GM23338 (cell line): ENCODE measurements around the gene SERPINE2. TPM values are rescaled to one million over a fixed set of nuclear protein-coding genes. Genes with fewer than 3 reads are reported as not detected.

Source experiments
- ATAC-seq: fragments of 200-7000 bp; cut with Tn5 transposase; 3 replicates; pipeline ENCODE4 v1.9.1; 2020
- DNase-seq: peaks from one replicate; pipeline ENCODE4 v3.0.0-alpha.2; 2015; ENCODE audit warnings: low spot score
- H2AFZ ChIP-seq: fragments of 200-600 bp; sonication (generic); 2 replicates; pipeline ENCODE4 v1.8.0; 2016; ENCODE audit warnings: antibody characterized with exemption, mild to moderate bottlenecking, moderate library complexity
- H3F3A ChIP-seq: fragments of 200-600 bp; sonication (generic); replicated peaks from 2 replicates; pipeline ENCODE4 v1.8.0; 2017; ENCODE audit warnings: antibody characterized with exemption, mixed run types, low read depth
- H3K27ac ChIP-seq: fragments of 200-600 bp; sonication (generic); 2 replicates; pipeline ENCODE4 v1.6.1; 2016; ENCODE audit warnings: low read depth
- H3K27me3 ChIP-seq: fragments of 200-600 bp; sonication (generic); 2 replicates; pipeline ENCODE4 v1.8.0; 2016; ENCODE audit warnings: mild to moderate bottlenecking, mixed run types, moderate library complexity; ENCODE audit not compliant: insufficient read depth
- H3K36me3 ChIP-seq: fragments of 200-600 bp; sonication (generic); 2 replicates; pipeline ENCODE4 v1.8.0; 2016; ENCODE audit warnings: mild to moderate bottlenecking; ENCODE audit not compliant: insufficient read depth
- H3K4me1 ChIP-seq: fragments of 200-600 bp; sonication (generic); 2 replicates; pipeline ENCODE4 v1.8.0; 2016; ENCODE audit warnings: mild to moderate bottlenecking, moderate library complexity; ENCODE audit not compliant: insufficient read depth
- H3K4me2 ChIP-seq: fragments of 200-600 bp; sonication (generic); 2 replicates; pipeline ENCODE4 v1.7.1; 2017; ENCODE audit warnings: mixed run types
- H3K4me3 ChIP-seq: fragments of 200-600 bp; sonication (generic); 2 replicates; pipeline ENCODE4 v1.6.1; 2016; ENCODE audit warnings: mixed run types
- H3K79me2 ChIP-seq: fragments of 200-600 bp; sonication (generic); replicated peaks from 2 replicates; pipeline ENCODE4 v1.8.0; 2017; ENCODE audit warnings: mild to moderate bottlenecking; ENCODE audit not compliant: insufficient read depth
- H3K9me2 ChIP-seq: fragments of 200-600 bp; sonication (generic); 2 replicates; pipeline ENCODE4 v1.8.0; 2017; ENCODE audit not compliant: insufficient read depth
- H4K20me1 ChIP-seq: fragments of 200-600 bp; sonication (generic); replicated peaks from 2 replicates; pipeline ENCODE4 v1.8.0; 2017; ENCODE audit warnings: mild to moderate bottlenecking; ENCODE audit not compliant: insufficient read depth
- H3K27ac Mint-ChIP-seq: 2 replicates; pipeline ENCODE4 v1.8.0; 2020; ENCODE audit warnings: inconsistent platforms, mild to moderate bottlenecking, moderate library complexity, mixed read lengths
- H3K27me3 Mint-ChIP-seq: 3 replicates; pipeline ENCODE4 v1.8.0; 2022; ENCODE audit warnings: low read depth, mild to moderate bottlenecking, moderate library complexity, mixed read lengths, inconsistent platforms; ENCODE audit not compliant: insufficient read depth, poor library complexity
- H3K36me3 Mint-ChIP-seq: 3 replicates; pipeline ENCODE4 v1.8.0; 2021; ENCODE audit warnings: low read depth, mild to moderate bottlenecking, inconsistent platforms, moderate library complexity, mixed read lengths
- H3K4me1 Mint-ChIP-seq: 3 replicates; pipeline ENCODE4 v1.8.0; 2020; ENCODE audit warnings: mild to moderate bottlenecking, inconsistent platforms, mixed read lengths
- H3K4me3 Mint-ChIP-seq: 3 replicates; pipeline ENCODE4 v1.8.0; 2021; ENCODE audit warnings: moderate library complexity, mild to moderate bottlenecking, inconsistent platforms, mixed read lengths
- H3K9me3 Mint-ChIP-seq: 3 replicates; pipeline ENCODE4 v1.8.0; 2020; ENCODE audit warnings: moderate library complexity, mild to moderate bottlenecking, inconsistent platforms, mixed read lengths
- CREB1 ChIP-seq: fragments of 250-450 bp; sonication (Bioruptor Pico); IDR thresholded peaks from 2 replicates; pipeline ENCODE4 v1.5.0; 2020; ENCODE audit warnings: low read depth, mild to moderate bottlenecking, moderate library complexity
- ETS1 ChIP-seq: IDR thresholded peaks from 2 replicates; pipeline ENCODE4 v1.6.1; 2016; ENCODE audit warnings: antibody characterized with exemption
- JUNB ChIP-seq: IDR thresholded peaks from one replicate; pipeline ENCODE4 v1.6.1; 2016; ENCODE audit warnings: antibody characterized with exemption; ENCODE audit not compliant: unreplicated experiment
- POLR2AphosphoS5 ChIP-seq: IDR thresholded peaks from 2 replicates; pipeline ENCODE4 v1.6.1; 2016; ENCODE audit warnings: antibody characterized with exemption, low read depth
- REST ChIP-seq: IDR thresholded peaks from one replicate; pipeline ENCODE4 v1.6.1; 2018; ENCODE audit warnings: antibody characterized with exemption; ENCODE audit not compliant: unreplicated experiment
- ZNF114 ChIP-seq: fragments of 250-450 bp; sonication (Bioruptor Pico); IDR thresholded peaks from 2 replicates; pipeline ENCODE4 v1.5.0; 2020; ENCODE audit warnings: mild to moderate bottlenecking, moderate library complexity
- ZNF462 ChIP-seq: fragments of 250-450 bp; sonication (Bioruptor Pico); IDR thresholded peaks from 2 replicates; pipeline ENCODE4 v1.5.0; 2020; ENCODE audit warnings: mild to moderate bottlenecking, moderate library complexity
- polyA plus RNA-seq: library from polyadenylated mRNA; unstranded; fragments of >200 nt; fragmentation: Nextera tagmentation; extraction: Ambion mirVana; gene quantifications from 2 replicates; pipeline ENCODE4 v1.2.1, GENCODE V29; 2016
- total RNA-seq: library from RNA; depleted of rRNA; stranded (reverse); fragments of >200 nt; shearing (Covaris generic); gene quantifications from 2 replicates; pipeline ENCODE4 v1.2.3, GENCODE V29; 2014

Gene SERPINE2
- total and polyA plus RNA-seq, 2 experiments from 2014 or later: 38.6 to 44.2 TPM

GRCh38 chr2:223944703-223945531, 94.2 kb downstream of the SERPINE2 start, which contains the start of gene WDFY1:
Gene WDFY1, minus strand, starts transcription at chr2:223945335. Its CDS starts 51 bp downstream, at chr2:223945284.
- TF ChIP-seq REST (peak; percentile 19), ZNF462 (CRISPR knock-in tag) (no peak), JUNB (no peak), POLR2AphosphoS5 (peak; percentile 91), CREB1 (CRISPR knock-in tag) (peak; percentile 59), ZNF114 (CRISPR knock-in tag) (no peak), ETS1 (0 out of 2 replicates have a peak, but pooled peaks have one; percentile 1)
- Mint-ChIP-seq H3K27ac (peak within 1 kb of the TSS; percentile 92), H3K36me3 (peaks cover 15% of the 10 kb centered on the region), H3K4me3 (peak within 1 kb of the TSS; percentile 96), H3K9me3 (peaks cover 3% of the 10 kb centered on the region; the same call in 1 of the 3 replicates), H3K27me3 (peaks cover 9% of the 10 kb centered on the region), H3K4me1 (peaks cover 40% of the 10 kb centered on the region)
- Histone ChIP-seq H3K4me1 (peaks cover 49% of the 10 kb centered on the region), H3K27ac (peak within 1 kb of the TSS; percentile 81), H3K36me3 (no peaks in the 10 kb centered on the region), H3K4me2 (peak within 1 kb of the TSS; percentile 98), H2AFZ (peak within 1 kb of the TSS; percentile 67), H4K20me1 (peaks cover 10% of the 10 kb centered on the region; the same call in 1 of the 2 replicates), H3K79me2 (peaks cover 56% of the 10 kb centered on the region), H3F3A (no peaks in the 10 kb centered on the region), H3K9me2 (no peaks in the 10 kb centered on the region), H3K4me3 (peak within 1 kb of the TSS; percentile 95), H3K27me3 (no peaks in the 10 kb centered on the region)
- peak; percentile 92 for DNase-seq
- peak; percentile 86 for ATAC-seq
